Lower leg skin (tissue), 4 donors: ENCODE measurements around the gene ADGRV1. TPM values are rescaled to one million over a fixed set of nuclear protein-coding genes. Genes with fewer than 3 reads are reported as not detected.
"Not testable (repeated sequence)": the region's sequence is repeated elsewhere in the genome, so short reads cannot be mapped to it uniquely, and the experiment has no call there.

Experiments
- DNase-seq, 2 donors: peaks; one replicate each; pipeline ENCODE4 v3.0.0-alpha.2; 2019; ENCODE audit warnings: low spot score in 2 of 2
- H3K4me3 ChIP-seq: fragments of 200-600 bp; sonication (generic); 2 replicates; pipeline ENCODE4 v1.5.1; 2017; ENCODE audit warnings: mild to moderate bottlenecking, low read depth; ENCODE audit not compliant: poor library complexity, severe bottlenecking
- CTCF ChIP-seq, 3 donors: fragments of 450-650 bp; IDR thresholded peaks; one replicate each; pipeline ENCODE4 v1.5.1; 2016; ENCODE audit warnings: antibody characterized with exemption in 3 of 3, mild to moderate bottlenecking in 3 of 3, moderate library complexity in 2 of 3
- POLR2A ChIP-seq, 2 donors: fragments of 450-650 bp; IDR thresholded peaks; one replicate each; pipeline ENCODE4 v1.6.1; 2016 to 2017; ENCODE audit warnings: antibody characterized with exemption in 2 of 2, mild to moderate bottlenecking in 1 of 2, moderate library complexity in 1 of 2
- WGBS, 2 donors: methylation state at CpG; one replicate each; pipeline ENCODE4 v1.1.5; 2018; 5-methylcytosine and 5-hydroxymethylcytosine counted together
- intact Hi-C: fragments of 100-400 bp; cut with DNase I; formaldehyde crosslinking; loops from one replicate; pipeline ENCODE4 v1.15.0; 2023; ENCODE audit warnings: low total_unique reads
- total RNA-seq, 4 donors: library from RNA; depleted of rRNA; stranded (reverse); fragments of >200 nt; gene quantifications; one replicate each; pipeline ENCODE4 v1.1.0, GENCODE V29; 2016

ADGRV1 gene
- total RNA-seq, 4 donors from 2014 or later: 1.2 to 4.0 (median 2.7) TPM

GRCh38 chr5:91049112-91049511 lies 490.5 kb downstream of the ADGRV1 start:
- intact Hi-C loops: no loop called here

GRCh38 chr5:91049800-91050199 lies 491.2 kb downstream of the ADGRV1 start:
- no peak for DNase-seq
- no peak overlapping the region for H3K4me3 ChIP-seq
- 41 to 61% methylated on average over 2 of the region's 2 CpGs for WGBS, 2 donors
- intact Hi-C loops: no loop called here
- TF ChIP-seq CTCF (IDR thresholded peaks at IDR 0.05) (no peak), POLR2A (IDR thresholded peaks at IDR 0.05) (no peak)

More at GRCh38 chr5:91049112-91049511, 490.5 kb downstream of the ADGRV1 start:
- no peak for TF ChIP-seq CTCF (IDR thresholded peaks at IDR 0.05)
- TF ChIP-seq POLR2A (IDR thresholded peaks at IDR 0.05): no peak
- DNase-seq: no peak
- no peak overlapping the region for H3K4me3 ChIP-seq

GRCh38 chr5:91052411-91052810 lies 493.8 kb downstream of the ADGRV1 start:
- intact Hi-C loops, DNase-seq, H3K4me3 ChIP-seq: not testable (repeated sequence)
- WGBS, 2 donors: 90 to 94% methylated on average over 8 of the region's 8 CpGs

- DNase-seq: no peak
- H3K4me3 ChIP-seq: no peak overlapping the region
- TF ChIP-seq POLR2A (IDR thresholded peaks at IDR 0.05) (no peak), CTCF (IDR thresholded peaks at IDR 0.05) (no peak)
- intact Hi-C loops: no loop called here
- WGBS, 2 donors: 60 to 65% methylated on average over 4 of the region's 4 CpGs
These were observed 494.6 kb downstream of the ADGRV1 start for GRCh38 chr5:91052977-91053740.

GRCh38 chr5:91053741-91054025 lies 495.1 kb downstream of the ADGRV1 start:
- TF ChIP-seq POLR2A (IDR thresholded peaks at IDR 0.05): no peak
- no peak for TF ChIP-seq CTCF (IDR thresholded peaks at IDR 0.05)
- no peak for DNase-seq
- intact Hi-C loops: no loop called here
- 78 to 95% methylated on average over 1 of the region's 1 CpG for WGBS, 2 donors
- no peak overlapping the region for H3K4me3 ChIP-seq

- intact Hi-C loops: no loop called here
- 0 to 70% methylated on average over 1 of the region's 1 CpG for WGBS, 2 donors
- TF ChIP-seq CTCF (IDR thresholded peaks at IDR 0.05): no peak
- no peak for TF ChIP-seq POLR2A (IDR thresholded peaks at IDR 0.05)
- no peak for DNase-seq
- H3K4me3 ChIP-seq: no peak overlapping the region
These were observed 499.6 kb downstream of the ADGRV1 start for GRCh38 chr5:91058155-91058554.
